Liver (tissue), 4 donors: ENCODE measurements around the gene PEF1. TPM values are rescaled to one million over a fixed set of nuclear protein-coding genes. Genes with fewer than 3 reads are reported as not detected.

Experiments
- polyA plus RNA-seq, 2 donors: library from polyadenylated mRNA; stranded (reverse) in 1 of 2; unstranded in 1 of 2; fragments of 200-250 nt in 1 of 2; fragments of >200 nt in 1 of 2; fragmentation: Nextera tagmentation in 1 of 2; extraction: Ambion mirVana in 1 of 2; gene quantifications; one replicate each; pipeline versions ENCODE4 v1.2.1 to v1.2.3, GENCODE V29; 2013 to 2015
- total RNA-seq, 2 donors: library from RNA; depleted of rRNA; stranded (reverse); fragments of >200 nt; gene quantifications; one replicate each; pipeline ENCODE4 v1.2.3, GENCODE V29; 2014
- donor health status: healthy.
- donor health status: healthy.
- donor health status: healthy.

The PEF1 gene
- total and polyA plus RNA-seq, 4 donors: 27.7 to 46.8 (median 32.2) TPM

Other genes with a start within 250 kb of the PEF1 start
- gene SERINC2, start 231.7 kb downstream of the PEF1 start, total RNA-seq: 10 to 100 TPM in 1 of 2 donors, 1 to 10 TPM in 1; 4.9 to 27.8 TPM
- gene SERINC2, start 231.7 kb downstream of the PEF1 start, polyA plus RNA-seq: 10 to 100 TPM; 49.6 to 66.4 TPM
- gene TINAGL1, start 68.4 kb downstream of the PEF1 start, total RNA-seq: 10 to 100 TPM; 16.1 to 52.9 TPM
- gene TINAGL1, start 68.4 kb downstream of the PEF1 start, polyA plus RNA-seq: 10 to 100 TPM in 1 of 2 donors, 1 to 10 TPM in 1; 8.7 to 35.0 TPM
- not detected for gene HCRTR1, start 27.2 kb downstream of the PEF1 start, total RNA-seq
- under 1 TPM in 1 of 2 donors, not detected in 1; 0.06 TPM for gene HCRTR1, start 27.2 kb downstream of the PEF1 start, polyA plus RNA-seq
- gene COL16A1, start 59.1 kb upstream of the PEF1 start, total RNA-seq: 1 to 10 TPM; 3.0 to 3.8 TPM
- gene COL16A1, start 59.1 kb upstream of the PEF1 start, polyA plus RNA-seq: 1 to 10 TPM in 1 of 2 donors, under 1 TPM in 1; 0.43 to 1.7 TPM
- gene ADGRB2, start 119.5 kb upstream of the PEF1 start, total RNA-seq: under 1 TPM; under 0.01 to 0.05 TPM
- under 1 TPM in 1 of 2 donors, not detected in 1; 0.05 TPM for gene ADGRB2, start 119.5 kb upstream of the PEF1 start, polyA plus RNA-seq
- gene SPOCD1, start 171.1 kb upstream of the PEF1 start, total RNA-seq: under 1 TPM; under 0.01 to 0.19 TPM
- under 1 TPM in 1 of 2 donors, not detected in 1; 0.12 TPM for gene SPOCD1, start 171.1 kb upstream of the PEF1 start, polyA plus RNA-seq